CD4-positive, alpha-beta memory T cell (primary cell): Measurements from ENCODE around the gene KLHL3. TPM values are rescaled to one million over a fixed set of nuclear protein-coding genes. Genes with fewer than 3 reads are reported as not detected.

Experiments used
- CTCF ChIA-PET: fragments of 350-600 bp; sonication (Branson Sonifier 250); formaldehyde crosslinking; loops from one replicate; lab custom pipeline; 2021; ENCODE audit warnings: inconsistent platforms; ENCODE audit not compliant: partially characterized antibody; lab: Charles Lee
- POLR2A ChIA-PET: fragments of 350-600 bp; sonication (Branson Sonifier 250); formaldehyde crosslinking; loops from one replicate; lab custom pipeline; 2021; ENCODE audit not compliant: partially characterized antibody; lab: Charles Lee
- DNase-seq, 5 donors: peaks; one replicate each; pipeline versions ENCODE4 v3.0.0 to v3.0.0-alpha.2; 2020 to 2022; ENCODE audit warnings: mixed read lengths in 1 of 5
- H3K27ac ChIP-seq: one replicate; pipeline ENCODE4 v1.7.0; 2013; ENCODE audit warnings: low read depth, low read length
- H3K27me3 ChIP-seq: 2 replicates; pipeline ENCODE4 v1.7.0; 2013; ENCODE audit warnings: mild to moderate bottlenecking, low read length, moderate library complexity; ENCODE audit not compliant: insufficient read depth
- H3K36me3 ChIP-seq: 2 replicates; pipeline ENCODE4 v1.7.0; 2013; ENCODE audit warnings: mild to moderate bottlenecking, low read length, moderate library complexity; ENCODE audit not compliant: insufficient read depth
- H3K4me1 ChIP-seq: 2 replicates; pipeline ENCODE4 v1.7.0; 2013; ENCODE audit warnings: mild to moderate bottlenecking, low read length, moderate library complexity; ENCODE audit not compliant: insufficient read depth
- H3K4me3 ChIP-seq, 2 donors: one replicate each; pipeline ENCODE4 v1.7.0; 2013; ENCODE audit warnings: low read length in 2 of 2, mild to moderate bottlenecking in 1 of 2
- H3K9me3 ChIP-seq, 2 donors: one replicate each; pipeline ENCODE4 v1.7.0; 2013; ENCODE audit warnings: low read length in 2 of 2, control low read depth in 1 of 2; ENCODE audit not compliant: control insufficient read depth in 1 of 2
- H3K27ac Mint-ChIP-seq, 7 donors: one replicate each; pipeline ENCODE4 v1.8.0; 2020 to 2021; ENCODE audit warnings: mixed read lengths in 7 of 7, mild to moderate bottlenecking in 6 of 7, inconsistent platforms in 3 of 7, moderate library complexity in 3 of 7
- H3K27me3 Mint-ChIP-seq, 2 donors: one replicate each; pipeline ENCODE4 v1.8.0; 2020 to 2021; ENCODE audit warnings: mixed read lengths in 2 of 2
- H3K36me3 Mint-ChIP-seq, 2 donors: one replicate each; pipeline ENCODE4 v1.8.0; 2020 to 2021; ENCODE audit warnings: mixed read lengths in 2 of 2, inconsistent platforms in 1 of 2, mild to moderate bottlenecking in 1 of 2
- H3K4me1 Mint-ChIP-seq, 4 donors: one replicate each; pipeline ENCODE4 v1.8.0; 2020 to 2021; ENCODE audit warnings: mixed read lengths in 4 of 4, mild to moderate bottlenecking in 1 of 4
- H3K4me3 Mint-ChIP-seq, 8 donors: one replicate each; pipeline ENCODE4 v1.8.0; 2020 to 2021; ENCODE audit warnings: mixed read lengths in 8 of 8, mild to moderate bottlenecking in 7 of 8, moderate library complexity in 6 of 8, inconsistent platforms in 3 of 8
- H3K9me3 Mint-ChIP-seq, 8 donors: one replicate each; pipeline ENCODE4 v1.8.0; 2020 to 2021; ENCODE audit warnings: mixed read lengths in 8 of 8, mild to moderate bottlenecking in 5 of 8, inconsistent platforms in 3 of 8, moderate library complexity in 1 of 8
- intact Hi-C: fragments of 100-400 bp; cut with micrococcal nuclease; formaldehyde crosslinking; loops from one replicate; pipeline ENCODE4 v1.15.1; 2023
- polyA plus RNA-seq, 2 donors: library from polyadenylated mRNA; unstranded; fragments of 300-500 nt; fragmentation: Illumina TruSeq; gene quantifications; one replicate each; pipeline ENCODE4 v1.2.3, GENCODE V29; 2021
- total RNA-seq, 2 experiments: library from RNA; stranded (reverse); gene quantifications; one replicate each; pipeline ENCODE4 v1.2.3, GENCODE V29; 2021

Gene KLHL3
- total and polyA plus RNA-seq, 4 experiments from 2014 or later = 2.2 to 25.9 (median 12.5) TPM

DNA sequence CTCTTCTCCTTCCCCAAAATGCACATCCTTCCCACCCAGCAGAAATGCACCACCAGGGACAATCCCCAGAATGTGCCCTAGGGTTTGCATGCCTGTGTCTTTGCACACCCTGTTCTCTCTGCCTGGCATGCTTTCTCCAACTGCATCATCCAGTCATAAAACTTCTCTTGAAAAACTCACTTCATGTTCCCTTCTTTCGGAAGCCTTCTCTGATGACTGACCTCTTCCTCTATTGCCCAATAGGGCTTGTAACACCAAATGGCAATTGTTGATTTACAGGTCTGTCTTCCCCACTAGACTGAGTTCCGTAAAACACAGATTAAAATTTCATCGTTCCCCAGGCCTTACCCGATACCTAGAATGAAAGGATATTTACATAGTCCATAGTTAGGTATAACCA, 153.7 kb downstream of the KLHL3 start:
- H3K9me3 Mint-ChIP-seq = peaks cover 0 to 6% (median 0%) of the 10 kb centered on the region in 8 donors
- ChIA-PET POLR2A (no interaction called here), CTCF (no interaction called here)
- peaks cover 13% of the 10 kb centered on the region in 2 donors for H3K27me3 Mint-ChIP-seq
- H3K4me1 Mint-ChIP-seq = peaks cover 0 to 1% (median 0%) of the 10 kb centered on the region in 4 donors
- intact Hi-C loops = no loop called here
- Histone ChIP-seq H3K4me3 (no peak overlapping the region), H3K27me3 (no peaks in the 10 kb centered on the region), H3K9me3 (no peaks in the 10 kb centered on the region), H3K36me3 (no peaks in the 10 kb centered on the region), H3K27ac (no peak overlapping the region), H3K4me1 (no peaks in the 10 kb centered on the region)
- no peaks in the 10 kb centered on the region for H3K36me3 Mint-ChIP-seq
- no peak overlapping the region for H3K4me3 Mint-ChIP-seq
- no peak for DNase-seq
- H3K27ac Mint-ChIP-seq = no peak overlapping the region

DNA sequence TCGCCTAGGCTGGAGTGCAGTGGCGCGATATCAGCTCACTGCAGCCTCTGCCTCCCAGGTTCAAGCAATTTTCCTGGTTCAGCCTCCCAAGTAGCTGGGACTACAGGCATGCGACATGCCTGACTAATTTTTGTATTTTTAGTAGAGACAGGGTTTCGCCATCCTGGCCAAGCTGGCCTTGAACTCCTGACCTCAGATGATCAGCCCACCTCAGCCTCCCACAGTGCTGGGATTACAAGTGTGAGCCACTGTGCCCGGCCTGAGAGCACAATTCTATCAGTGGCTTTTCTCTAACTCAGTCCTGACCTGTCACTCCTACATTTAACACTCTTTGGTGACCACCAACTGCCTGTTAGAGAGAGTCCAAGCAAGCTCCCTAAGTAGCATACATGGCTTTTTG, 154.1 kb downstream of the KLHL3 start:
- ChIA-PET POLR2A (no interaction called here), CTCF (interaction anchor here (1.0 kb wide), 1 partner anchor 9 kb away, joined by 3 read pairs; no protein-coding TSS in a partner anchor)
- no peak overlapping the region for H3K4me3 Mint-ChIP-seq
- H3K9me3 Mint-ChIP-seq = peaks cover 0 to 3% (median 0%) of the 10 kb centered on the region in 8 donors
- intact Hi-C loops = no loop called here
- H3K36me3 ChIP-seq = no peaks in the 10 kb centered on the region
- no peaks in the 10 kb centered on the region for H3K9me3 ChIP-seq
- no peaks in the 10 kb centered on the region for H3K4me1 ChIP-seq
- no peak overlapping the region for H3K27ac ChIP-seq
- peaks cover 0 to 1% (median 0%) of the 10 kb centered on the region in 4 donors for H3K4me1 Mint-ChIP-seq
- no peak overlapping the region for H3K27ac Mint-ChIP-seq
- no peaks in the 10 kb centered on the region for H3K36me3 Mint-ChIP-seq
- no peak overlapping the region for H3K4me3 ChIP-seq
- H3K27me3 ChIP-seq = no peaks in the 10 kb centered on the region
- H3K27me3 Mint-ChIP-seq = peaks cover 13% of the 10 kb centered on the region in 2 donors
- DNase-seq = no peak

DNA sequence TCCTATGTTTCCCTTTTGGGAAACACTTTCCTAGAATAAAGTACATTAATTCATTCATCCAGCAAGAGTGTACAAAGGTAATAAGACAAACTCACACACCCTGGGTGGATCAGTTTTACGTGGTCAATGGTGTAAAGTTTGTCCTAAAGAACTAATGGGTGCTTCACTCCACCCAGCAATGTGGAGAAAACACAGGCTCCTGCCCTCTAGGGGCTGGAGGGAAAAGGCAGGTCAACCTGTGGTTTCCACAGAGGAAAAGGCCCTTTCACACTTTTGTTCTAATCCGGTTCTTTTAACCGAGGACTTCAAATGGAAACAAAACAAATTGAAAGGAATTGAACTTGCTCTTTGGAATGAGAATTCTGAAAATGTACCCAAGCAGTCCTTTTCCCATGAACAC, 155.9 kb downstream of the KLHL3 start:
- Mint-ChIP-seq H3K27ac (no peak overlapping the region), H3K9me3 (peaks cover 0 to 6% (median 0%) of the 10 kb centered on the region in 8 donors), H3K4me3 (no peak overlapping the region), H3K36me3 (no peaks in the 10 kb centered on the region), H3K27me3 (peaks cover 5 to 12% of the 10 kb centered on the region in 2 donors), H3K4me1 (peaks cover 0 to 1% (median 0%) of the 10 kb centered on the region in 4 donors)
- no peaks in the 10 kb centered on the region for H3K4me1 ChIP-seq
- no peak for DNase-seq
- H3K4me3 ChIP-seq = no peak overlapping the region
- no peaks in the 10 kb centered on the region for H3K27me3 ChIP-seq
- no peak overlapping the region for H3K27ac ChIP-seq
- H3K36me3 ChIP-seq = no peaks in the 10 kb centered on the region
- intact Hi-C loops = no loop called here
- ChIA-PET CTCF (no interaction called here), POLR2A (interaction anchor here (0.6 kb wide), 1 partner anchor 1670 kb away, joined by 5 read pairs; no protein-coding TSS in a partner anchor)
- H3K9me3 ChIP-seq = no peaks in the 10 kb centered on the region

DNA sequence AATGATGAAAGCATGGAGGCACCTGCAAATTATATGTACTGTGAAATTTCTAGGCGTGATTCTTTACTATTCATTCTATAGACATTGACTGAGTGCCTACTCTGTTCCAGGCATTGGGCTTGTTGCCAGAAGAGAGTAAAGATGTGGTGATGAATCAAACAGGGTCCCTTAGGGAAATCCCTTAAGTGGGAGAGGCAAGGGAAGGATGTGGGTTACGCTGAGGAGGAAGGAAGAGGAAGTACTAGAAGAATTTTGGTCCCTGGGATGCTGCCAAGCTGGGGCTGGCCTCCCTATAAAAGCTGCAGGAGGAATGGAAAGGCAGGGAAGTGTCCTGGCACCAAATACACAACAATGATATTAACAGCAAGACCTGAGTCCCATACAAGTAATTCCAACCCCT, 160.0 kb downstream of the KLHL3 start:
- no peak for DNase-seq
- Histone ChIP-seq H3K27me3 (no peaks in the 10 kb centered on the region), H3K4me1 (no peaks in the 10 kb centered on the region), H3K4me3 (no peak overlapping the region), H3K27ac (no peak overlapping the region), H3K9me3 (no peaks in the 10 kb centered on the region), H3K36me3 (no peaks in the 10 kb centered on the region)
- Mint-ChIP-seq H3K4me1 (peaks cover 0 to 1% (median 0%) of the 10 kb centered on the region in 4 donors), H3K27ac (peak overlapping the region in 1 of 7 donors; percentile 43), H3K36me3 (no peaks in the 10 kb centered on the region), H3K4me3 (no peak overlapping the region), H3K27me3 (peaks cover 14 to 19% of the 10 kb centered on the region in 2 donors), H3K9me3 (peaks cover 0 to 6% (median 0%) of the 10 kb centered on the region in 8 donors)
- intact Hi-C loops = no loop called here
- POLR2A ChIA-PET = no interaction called here
- CTCF ChIA-PET = no interaction called here

DNA sequence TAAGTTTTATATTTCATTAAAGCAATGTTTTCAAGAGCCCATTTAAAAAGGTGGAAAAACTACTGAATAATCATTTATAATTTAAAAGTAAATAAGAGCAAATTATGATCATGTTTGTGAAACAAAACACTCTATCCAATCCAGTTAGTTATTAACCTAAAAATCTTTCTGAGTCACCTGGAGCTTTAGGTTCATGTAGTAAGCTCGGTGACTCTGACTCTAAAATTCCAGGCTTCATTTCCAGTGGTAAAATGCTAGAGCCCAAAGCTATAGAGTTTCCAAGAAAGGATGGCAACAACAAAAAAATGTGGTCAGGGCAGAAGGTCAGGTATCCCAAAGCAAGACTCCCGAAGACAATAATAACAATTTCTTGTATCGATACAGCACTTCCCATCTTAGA, 160.7 kb downstream of the KLHL3 start:
- DNase-seq = no peak
- Mint-ChIP-seq H3K4me3 (no peak overlapping the region), H3K27me3 (peaks cover 15 to 20% of the 10 kb centered on the region in 2 donors), H3K4me1 (peaks cover 0 to 1% (median 0%) of the 10 kb centered on the region in 4 donors), H3K36me3 (no peaks in the 10 kb centered on the region), H3K9me3 (peaks cover 0 to 6% (median 0%) of the 10 kb centered on the region in 8 donors), H3K27ac (no peak overlapping the region)
- intact Hi-C loops = no loop called here
- Histone ChIP-seq H3K27me3 (no peaks in the 10 kb centered on the region), H3K27ac (no peak overlapping the region), H3K36me3 (no peaks in the 10 kb centered on the region), H3K4me1 (no peaks in the 10 kb centered on the region), H3K9me3 (no peaks in the 10 kb centered on the region), H3K4me3 (no peak overlapping the region)
- POLR2A ChIA-PET = no interaction called here
- CTCF ChIA-PET = no interaction called here

DNA sequence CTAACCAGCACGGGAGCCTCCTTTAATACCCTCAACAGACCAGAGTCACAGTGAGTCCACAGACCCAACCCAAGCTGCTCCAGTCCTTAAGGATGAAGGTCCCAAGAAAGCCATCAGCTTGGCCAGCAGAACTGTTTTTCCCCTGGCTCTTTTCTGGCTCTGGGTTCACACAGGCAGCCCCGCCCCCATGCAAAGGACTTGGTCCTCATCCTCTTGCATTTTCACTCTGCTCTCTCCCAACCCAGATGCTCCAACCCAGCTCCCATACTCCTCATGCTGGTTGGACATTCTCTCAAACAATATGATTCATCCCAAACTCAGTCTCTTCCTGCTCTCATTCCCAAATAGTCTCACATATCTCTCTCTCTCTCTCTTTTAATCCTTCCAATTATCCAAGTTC, 162.5 kb downstream of the KLHL3 start:
- H3K4me1 ChIP-seq = no peaks in the 10 kb centered on the region
- POLR2A ChIA-PET = no interaction called here
- H3K36me3 ChIP-seq = no peaks in the 10 kb centered on the region
- DNase-seq = no peak
- H3K27ac ChIP-seq = no peak overlapping the region
- no peaks in the 10 kb centered on the region for H3K27me3 ChIP-seq
- Mint-ChIP-seq H3K4me1 (no peaks in the 10 kb centered on the region), H3K36me3 (no peaks in the 10 kb centered on the region), H3K4me3 (no peak overlapping the region), H3K9me3 (peaks cover 0 to 6% (median 0%) of the 10 kb centered on the region in 8 donors), H3K27me3 (peaks cover 21 to 24% of the 10 kb centered on the region in 2 donors), H3K27ac (no peak overlapping the region)
- H3K9me3 ChIP-seq = no peaks in the 10 kb centered on the region
- CTCF ChIA-PET = no interaction called here
- intact Hi-C loops = no loop called here
- no peak overlapping the region for H3K4me3 ChIP-seq

DNA sequence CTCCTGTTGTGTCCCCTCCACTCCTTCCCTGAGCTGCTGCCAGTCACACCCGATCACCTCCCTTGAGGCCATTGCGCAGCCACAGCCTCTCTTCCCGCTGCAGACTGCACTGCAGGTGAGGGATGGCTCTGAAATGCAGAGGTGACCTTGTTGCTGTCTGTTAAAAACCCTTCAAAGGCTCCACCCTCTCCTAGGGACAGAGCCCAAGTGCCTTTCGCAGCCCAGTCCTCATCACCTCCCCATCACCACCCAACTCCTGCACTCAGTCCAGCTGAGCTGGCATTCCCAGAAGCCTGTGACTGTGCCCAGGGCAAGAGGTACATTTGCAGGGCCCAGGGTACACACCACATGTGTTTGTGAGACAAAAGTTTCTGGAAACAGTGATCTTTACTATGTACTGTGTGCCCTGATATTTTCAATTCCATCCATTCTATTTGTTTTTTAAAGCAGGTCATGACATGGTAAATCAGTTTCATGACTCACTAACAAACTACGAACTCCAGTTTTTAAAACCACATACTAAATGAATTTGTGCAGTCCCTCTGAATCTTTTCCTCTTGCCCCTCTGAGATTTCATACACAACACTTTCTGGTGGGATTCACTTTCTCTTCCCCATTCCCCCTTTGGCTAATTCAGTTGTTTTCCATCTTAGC, 163.7 kb downstream of the KLHL3 start:
- H3K27me3 Mint-ChIP-seq = peaks cover 25 to 27% of the 10 kb centered on the region in 2 donors
- no peak for DNase-seq
- POLR2A ChIA-PET = no interaction called here
- H3K9me3 Mint-ChIP-seq = peaks cover 0 to 6% (median 0%) of the 10 kb centered on the region in 8 donors
- Histone ChIP-seq H3K36me3 (no peaks in the 10 kb centered on the region), H3K4me1 (no peaks in the 10 kb centered on the region), H3K27me3 (no peaks in the 10 kb centered on the region), H3K9me3 (no peaks in the 10 kb centered on the region), H3K27ac (no peak overlapping the region), H3K4me3 (no peak overlapping the region)
- no peak overlapping the region for H3K27ac Mint-ChIP-seq
- CTCF ChIA-PET = no interaction called here
- H3K36me3 Mint-ChIP-seq = no peaks in the 10 kb centered on the region
- no peak overlapping the region for H3K4me3 Mint-ChIP-seq
- no peaks in the 10 kb centered on the region for H3K4me1 Mint-ChIP-seq
- intact Hi-C loops = no loop called here
